IMR-90 (cell line): ENCODE measurements around the gene CELA2A. TPM values are rescaled to one million over a fixed set of nuclear protein-coding genes. Genes with fewer than 3 reads are reported as not detected.

Experiments
- ATAC-seq: fragments of 200-7000 bp; cut with Tn5 transposase; 2 replicates; pipeline ENCODE4 v1.9.1; 2020; ENCODE audit warnings: low read depth, mild to moderate bottlenecking, moderate library complexity
- BruUV-seq: library from RNA; stranded (reverse); fragments of 400-500 nt; replicated peaks from 2 replicates; lab custom pipeline; 2021; lab: Mats Ljungman, UMichigan
- CTCF ChIA-PET: fragments of 300-600 bp; formaldehyde crosslinking; extraction: SDS; loops from one replicate; lab custom pipeline; 2021; ENCODE audit warnings: antibody characterized with exemption; lab: Yijun Ruan, JAX
- POLR2A ChIA-PET: fragments of 300-600 bp; sonication (Branson Sonifier 250); formaldehyde crosslinking; loops from one replicate; lab custom pipeline; 2022; ENCODE audit warnings: antibody characterized with exemption; ENCODE audit not compliant: unreplicated experiment; lab: Charles Lee
- DNase-seq: peaks from one replicate; pipeline ENCODE4 v3.0.0; 2013
- H2AFZ ChIP-seq: replicated peaks from 2 replicates; pipeline ENCODE3; 2013; ENCODE audit warnings: low read length, mild to moderate bottlenecking; ENCODE audit not compliant: poor library complexity
- H2AK5ac ChIP-seq: 2 replicates; pipeline ENCODE4 v1.6.1; 2013; ENCODE audit warnings: low read depth, low read length, inconsistent platforms
- H2AK9ac ChIP-seq: replicated peaks from 2 replicates; pipeline ENCODE3; 2013; ENCODE audit warnings: mild to moderate bottlenecking, low read depth, low read length, moderate library complexity; ENCODE audit not compliant: poor library complexity
- H2BK120ac ChIP-seq: 2 replicates; pipeline ENCODE4 v1.6.1; 2013; ENCODE audit warnings: low read depth, low read length, inconsistent platforms
- H2BK15ac ChIP-seq: 3 replicates; pipeline ENCODE4 v1.6.1; 2013; ENCODE audit warnings: low read depth, low read length, inconsistent platforms
- H2BK20ac ChIP-seq: 2 replicates; pipeline ENCODE4 v1.6.1; 2013; ENCODE audit warnings: low read depth, mild to moderate bottlenecking, inconsistent platforms, low read length, moderate library complexity
- H2BK5ac ChIP-seq: 2 replicates; pipeline ENCODE4 v1.6.1; 2013; ENCODE audit warnings: mild to moderate bottlenecking, low read depth, low read length, inconsistent platforms; ENCODE audit not compliant: poor library complexity, severe bottlenecking
- H3K14ac ChIP-seq: replicated peaks from 2 replicates; pipeline ENCODE4 v1.6.1; 2013; ENCODE audit warnings: low read depth, low read length, inconsistent platforms
- H3K18ac ChIP-seq: 2 replicates; pipeline ENCODE4 v1.6.1; 2013; ENCODE audit warnings: low read depth, low read length, control low read depth
- H3K23ac ChIP-seq: 2 replicates; pipeline ENCODE4 v1.6.1; 2013; ENCODE audit warnings: low read depth, low read length, inconsistent platforms
- H3K27ac ChIP-seq: 2 replicates; pipeline ENCODE4 v1.5.1; 2013; ENCODE audit warnings: mild to moderate bottlenecking, control low read depth, low read length; ENCODE audit not compliant: insufficient read depth
- H3K27me3 ChIP-seq: 2 replicates; pipeline ENCODE4 v1.6.1; 2013; ENCODE audit warnings: low read length; ENCODE audit not compliant: control insufficient read depth, insufficient read depth
- H3K36me3 ChIP-seq: 2 replicates; pipeline ENCODE4 v1.6.1; 2013; ENCODE audit warnings: low read length, mixed read lengths; ENCODE audit not compliant: control insufficient read depth, insufficient read depth
- H3K4ac ChIP-seq: 2 replicates; pipeline ENCODE4 v1.6.1; 2013; ENCODE audit warnings: low read depth, low read length, inconsistent platforms
- H3K4me1 ChIP-seq: 2 replicates; pipeline ENCODE4 v1.6.1; 2013; ENCODE audit warnings: low read length, mixed read lengths; ENCODE audit not compliant: control insufficient read depth, insufficient read depth
- H3K4me2 ChIP-seq: 2 replicates; pipeline ENCODE4 v1.6.1; 2013; ENCODE audit warnings: low read depth, mild to moderate bottlenecking, control low read depth, low read length, moderate library complexity
- H3K4me3 ChIP-seq: 2 replicates; pipeline ENCODE4 v1.5.1; 2013; ENCODE audit warnings: low read depth, mild to moderate bottlenecking, control low read depth, low read length, moderate library complexity; ENCODE audit not compliant: insufficient read depth
- H3K56ac ChIP-seq: 2 replicates; pipeline ENCODE4 v1.6.1; 2013; ENCODE audit warnings: low read length, inconsistent platforms; ENCODE audit not compliant: insufficient read depth; ENCODE audit errors: extremely low read depth
- H3K79me1 ChIP-seq, 2 experiments: 2 replicates each; pipeline ENCODE4 v1.6.1; 2013; ENCODE audit warnings: low read length in 2 of 2, inconsistent platforms in 1 of 2, low read depth in 1 of 2
- H3K9ac ChIP-seq: 2 replicates; pipeline ENCODE4 v1.6.1; 2013; ENCODE audit warnings: low read depth, low read length, control low read depth
- H3K9me1 ChIP-seq: 2 replicates; pipeline ENCODE4 v1.6.1; 2013; ENCODE audit warnings: low read length, inconsistent platforms; ENCODE audit not compliant: insufficient read depth
- H3K9me3 ChIP-seq: 2 replicates; pipeline ENCODE4 v1.6.1; 2013; ENCODE audit warnings: low read length; ENCODE audit not compliant: control insufficient read depth, insufficient read depth
- H4K20me1 ChIP-seq: 2 replicates; pipeline ENCODE4 v1.6.1; 2013; ENCODE audit warnings: low read length, inconsistent platforms; ENCODE audit not compliant: insufficient read depth
- H4K5ac ChIP-seq: 2 replicates; pipeline ENCODE4 v1.6.1; 2013; ENCODE audit warnings: mild to moderate bottlenecking, low read depth, low read length, control low read depth
- H4K8ac ChIP-seq, 2 experiments: 2 replicates each; pipeline ENCODE4 v1.6.1; 2013; ENCODE audit warnings: low read depth in 2 of 2, low read length in 2 of 2, control low read depth in 1 of 2, inconsistent platforms in 1 of 2
- H4K91ac ChIP-seq: 2 replicates; pipeline ENCODE4 v1.6.1; 2013; ENCODE audit warnings: low read depth, low read length, inconsistent platforms; ENCODE audit not compliant: insufficient read depth
- BHLHE40 ChIP-seq: fragments of 150-350 bp; IDR thresholded peaks from 2 replicates; pipeline ENCODE4 v1.6.1; 2016; ENCODE audit warnings: mild to moderate bottlenecking, low read depth, low read length
- CEBPB ChIP-seq: IDR thresholded peaks from 2 replicates; pipeline ENCODE4 v1.6.1; 2012; ENCODE audit warnings: low read depth, low read length, improper control_type of control experiment
- CHD1 ChIP-seq: IDR thresholded peaks from 2 replicates; pipeline ENCODE4 v1.6.1; 2012; ENCODE audit warnings: low read depth, low read length, improper control_type of control experiment
- MAFK ChIP-seq: IDR thresholded peaks from 2 replicates; pipeline ENCODE4 v1.6.1; 2012; ENCODE audit warnings: low read depth, low read length, improper control_type of control experiment
- MAZ ChIP-seq: IDR thresholded peaks from 2 replicates; pipeline ENCODE4 v1.6.1; 2012; ENCODE audit warnings: low read depth, mild to moderate bottlenecking, low read length, improper control_type of control experiment, moderate library complexity, borderline replicate concordance
- MXI1 ChIP-seq: IDR thresholded peaks from 2 replicates; pipeline ENCODE4 v1.6.1; 2012; ENCODE audit warnings: low read depth, mild to moderate bottlenecking, low read length, moderate library complexity, borderline replicate concordance
- NFE2L2 ChIP-seq: fragments of 150-350 bp; IDR thresholded peaks from 2 replicates; pipeline ENCODE4 v1.6.1; 2016; ENCODE audit warnings: low read depth, mild to moderate bottlenecking, low read length
- POLR2A ChIP-seq: IDR thresholded peaks from 2 replicates; pipeline ENCODE4 v1.6.1; 2012; ENCODE audit warnings: mild to moderate bottlenecking, low read depth, low read length
- RAD21 ChIP-seq: IDR thresholded peaks from 2 replicates; pipeline ENCODE4 v1.6.1; 2012; ENCODE audit warnings: low read length, improper control_type of control experiment
- RCOR1 ChIP-seq: IDR thresholded peaks from 2 replicates; pipeline ENCODE4 v1.6.1; 2012; ENCODE audit warnings: mild to moderate bottlenecking, low read length, improper control_type of control experiment; ENCODE audit not compliant: insufficient replicate concordance
- RFX5 ChIP-seq: IDR thresholded peaks from 2 replicates; pipeline ENCODE4 v1.8.0; 2012; ENCODE audit warnings: low read depth, mild to moderate bottlenecking, low read length, moderate library complexity
- SMC3 ChIP-seq: fragments of 150-350 bp; IDR thresholded peaks from 2 replicates; pipeline ENCODE4 v1.6.1; 2016; ENCODE audit warnings: low read depth, mild to moderate bottlenecking, antibody characterized with exemption, low read length, moderate library complexity
- WGBS, 2 experiments: methylation state at CpG; one replicate each; pipeline versions ENCODE4 v1.1.5 to v1.1.7; 2013; ENCODE audit warnings: missing lambda C conversion rate in 2 of 2; ENCODE audit not compliant: insufficient read length in 1 of 2; ENCODE audit errors: extremely low coverage in 2 of 2; 5-methylcytosine and 5-hydroxymethylcytosine counted together
- dilution Hi-C: fragments of 300-500 bp; cut with HindIII; formaldehyde crosslinking; loops from one replicate; pipeline ENCODE4 v1.14.3; 2018; ENCODE audit warnings: low sequenced_read_pairs; ENCODE audit not compliant: unreplicated experiment
- in situ Hi-C: fragments of 300-500 bp; cut with MboI; formaldehyde crosslinking; loops from 3 replicates; pipeline ENCODE4 v1.14.3; 2019; ENCODE audit warnings: low sequenced_read_pairs, inconsistent platforms, mixed read lengths
- intact Hi-C: fragments of 100-400 bp; cut with micrococcal nuclease; formaldehyde crosslinking; loops from 2 replicates; pipeline ENCODE4 v1.10.0; 2022
- polyA plus RNA-seq, 3 experiments: library from polyadenylated mRNA; depleted of rRNA; stranded (reverse); fragments of >200 nt; gene quantifications; 2 replicates each; pipeline ENCODE4 v1.2.3, GENCODE V29; 2012; ENCODE audit warnings: low replicate concordance in 1 of 3
- total RNA-seq: library from RNA; depleted of rRNA; stranded (reverse); fragments of >200 nt; gene quantifications from 2 replicates; pipeline ENCODE4 v1.2.3, GENCODE V29; 2012
- TF ChIP-seq, protein P1 (sequence below): fragments of 150-350 bp; IDR thresholded peaks from 2 replicates; pipeline ENCODE4 v1.6.1; 2017; ENCODE audit warnings: mild to moderate bottlenecking, antibody characterized with exemption, low read length, low read depth
- TF ChIP-seq, protein P2 (sequence below): fragments of 150-350 bp; IDR thresholded peaks from 2 replicates; pipeline ENCODE4 v1.6.1; 2016; ENCODE audit warnings: low read depth, mild to moderate bottlenecking, low read length, moderate library complexity, borderline replicate concordance

Gene CELA2A
- total and polyA plus RNA-seq, 2 of the 4 experiments (the other 2 are of a cell fraction) = not detected

DNA sequence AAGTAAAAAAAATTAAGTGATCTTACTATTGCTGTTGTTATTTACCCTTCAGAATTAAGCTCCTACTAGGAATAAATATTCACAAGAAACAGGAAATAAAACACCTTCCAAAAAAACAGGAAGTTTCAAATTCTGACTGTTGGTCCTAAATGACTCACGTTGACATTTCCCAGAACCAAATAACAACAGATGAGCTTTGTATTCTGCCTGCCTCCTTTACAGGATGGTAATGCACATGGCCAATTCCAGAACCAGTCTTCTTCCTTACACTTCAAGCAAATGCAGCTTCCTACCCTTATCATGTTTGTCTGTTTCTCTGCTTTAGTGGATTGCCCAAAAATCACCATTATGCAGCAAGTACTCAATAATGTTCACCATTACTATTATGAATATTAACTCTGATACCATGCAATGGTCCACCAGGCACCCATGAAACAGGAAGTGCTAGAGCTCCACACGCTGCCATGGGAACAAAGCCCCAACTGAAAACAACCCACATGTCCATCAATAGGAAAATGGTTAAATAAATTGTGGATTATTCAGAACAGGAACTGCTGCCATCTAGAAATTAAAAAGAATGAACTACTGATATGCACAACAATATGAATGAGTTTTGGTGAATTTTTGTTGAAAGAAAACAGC is 58.6 kb downstream of the CELA2A start:
- Histone ChIP-seq H4K5ac (no peak overlapping the region), H3K56ac (no peak overlapping the region), H2BK5ac (no peak overlapping the region), H3K9me3 (no peaks in the 10 kb centered on the region), H3K4ac (no peak overlapping the region), H3K4me3 (no peak overlapping the region), H3K14ac (no peak overlapping the region), H2AFZ (no peak overlapping the region), H2AK5ac (no peak overlapping the region), H3K18ac (no peak overlapping the region), H3K27ac (no peak overlapping the region), H3K36me3 (peaks cover 4% of the 10 kb centered on the region; the same call in 1 of the 2 replicates), H4K20me1 (no peaks in the 10 kb centered on the region), H3K4me2 (no peak overlapping the region), H4K8ac (no peak overlapping the region), H3K79me1 (no peaks in the 10 kb centered on the region; a peak in 1 of 4 replicates), H4K91ac (no peak overlapping the region), H3K4me1 (no peaks in the 10 kb centered on the region; the same call in 1 of the 2 replicates), H3K9ac (no peak overlapping the region), H2BK20ac (no peak overlapping the region), H2BK120ac (no peak overlapping the region), H3K9me1 (no peaks in the 10 kb centered on the region), H3K23ac (no peak overlapping the region), H2AK9ac (no peak overlapping the region), H3K27me3 (no peaks in the 10 kb centered on the region), H2BK15ac (no peak overlapping the region)
- ATAC-seq (no peak), DNase-seq (no peak)
- in situ Hi-C loops = no loop called here
- 70% methylated on average over 1 of the region's 2 CpGs; no CpG with 5 or more reads in 1 of the 2 experiments for WGBS, 2 experiments
- BruUV-seq = no TSS peak
- dilution Hi-C loops = no loop called here
- CTCF ChIA-PET = no interaction called here
- TF ChIP-seq SMC3 (no peak), CHD1 (no peak), CEBPB (no peak), RCOR1 (no peak), RAD21 (no peak), MAZ (no peak), RFX5 (no peak), MAFK (no peak), BHLHE40 (no peak), POLR2A (no peak), MXI1 (no peak), NFE2L2 (no peak)
- TF ChIP-seq, protein P1, sequence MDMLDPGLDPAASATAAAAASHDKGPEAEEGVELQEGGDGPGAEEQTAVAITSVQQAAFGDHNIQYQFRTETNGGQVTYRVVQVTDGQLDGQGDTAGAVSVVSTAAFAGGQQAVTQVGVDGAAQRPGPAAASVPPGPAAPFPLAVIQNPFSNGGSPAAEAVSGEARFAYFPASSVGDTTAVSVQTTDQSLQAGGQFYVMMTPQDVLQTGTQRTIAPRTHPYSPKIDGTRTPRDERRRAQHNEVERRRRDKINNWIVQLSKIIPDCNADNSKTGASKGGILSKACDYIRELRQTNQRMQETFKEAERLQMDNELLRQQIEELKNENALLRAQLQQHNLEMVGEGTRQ = no peak
- TF ChIP-seq, protein P2, sequence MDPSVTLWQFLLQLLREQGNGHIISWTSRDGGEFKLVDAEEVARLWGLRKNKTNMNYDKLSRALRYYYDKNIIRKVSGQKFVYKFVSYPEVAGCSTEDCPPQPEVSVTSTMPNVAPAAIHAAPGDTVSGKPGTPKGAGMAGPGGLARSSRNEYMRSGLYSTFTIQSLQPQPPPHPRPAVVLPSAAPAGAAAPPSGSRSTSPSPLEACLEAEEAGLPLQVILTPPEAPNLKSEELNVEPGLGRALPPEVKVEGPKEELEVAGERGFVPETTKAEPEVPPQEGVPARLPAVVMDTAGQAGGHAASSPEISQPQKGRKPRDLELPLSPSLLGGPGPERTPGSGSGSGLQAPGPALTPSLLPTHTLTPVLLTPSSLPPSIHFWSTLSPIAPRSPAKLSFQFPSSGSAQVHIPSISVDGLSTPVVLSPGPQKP = no peak
- intact Hi-C loops = no loop called here
- POLR2A ChIA-PET = no interaction called here
